ENCODE data around the gene ACE. TPM values are rescaled to one million over a fixed set of nuclear protein-coding genes. Genes with fewer than 3 reads are reported as not detected.

Gene ACE
- total RNA-seq, 1 experiment from 2014 or later, result 4.5 TPM

GRCh38 chr17:63530557-63531021 is 53.7 kb downstream of the ACE start:
- TF ChIP-seq CTCF (IDR thresholded peaks at IDR 0.05) (no peak), TCF7L2 (IDR thresholded peaks at IDR 0.05; ENCODE audit: low read depth, low read length) (no peak), REST (IDR thresholded peaks at IDR 0.05; ENCODE audit: insufficient read depth in 1 of 2, low read depth in 2 of 2, low read length in 1 of 2) (no peak), POLR2AphosphoS5 (IDR thresholded peaks at IDR 0.05; ENCODE audit: low read depth, low read length) (no peak), SIN3A (IDR thresholded peaks at IDR 0.05; ENCODE audit: borderline replicate concordance, insufficient read depth, low read depth, low read length) (no peak)
- no peaks in the 10 kb centered on the region for H3K27me3 ChIP-seq (ENCODE audit: control insufficient read depth, insufficient read depth, low read length)
- ATAC-seq, result no peak
- BruUV-seq (replicated peaks), result no TSS peak
- POLR2A ChIA-PET, result no interaction called here
- intact Hi-C loops (cut with micrococcal nuclease; ENCODE audit: unreplicated experiment) (no loop called here), in situ Hi-C loops (cut with HindIII; ENCODE audit: low pct_unique_long_range_greater_than_20kb, low sequenced_read_pairs) (no loop called here)
- no peaks in the 10 kb centered on the region for H3K9me3 ChIP-seq (ENCODE audit: control insufficient read depth, insufficient read depth, low read depth, low read length)
- H3K4me1 ChIP-seq (ENCODE audit: control insufficient read depth, insufficient read depth, low read length), result no peaks in the 10 kb centered on the region
- CTCF ChIA-PET, result no interaction called here
- DNase-seq (ENCODE audit: low read depth, low spot score), result no peak
- H3K27ac ChIP-seq (ENCODE audit: low read length), result no peak overlapping the region
- H3K36me3 ChIP-seq (ENCODE audit: control insufficient read depth, insufficient read depth, low read length), result no peaks in the 10 kb centered on the region
- H3K4me3 ChIP-seq (ENCODE audit: low read depth in 2 of 2, low read length in 2 of 2), result no peak overlapping the region

GRCh38 chr17:63531022-63531965 is 54.4 kb downstream of the ACE start:
- no peak overlapping the region for H3K4me3 ChIP-seq (ENCODE audit: low read depth in 2 of 2, low read length in 2 of 2)
- no peaks in the 10 kb centered on the region for H3K9me3 ChIP-seq (ENCODE audit: control insufficient read depth, insufficient read depth, low read depth, low read length)
- H3K4me1 ChIP-seq (ENCODE audit: control insufficient read depth, insufficient read depth, low read length), result no peaks in the 10 kb centered on the region
- no peak for TF ChIP-seq REST (IDR thresholded peaks at IDR 0.05; ENCODE audit: insufficient read depth in 1 of 2, low read depth in 2 of 2, low read length in 1 of 2)
- no peak for TF ChIP-seq TCF7L2 (IDR thresholded peaks at IDR 0.05; ENCODE audit: low read depth, low read length)
- no peak for TF ChIP-seq POLR2AphosphoS5 (IDR thresholded peaks at IDR 0.05; ENCODE audit: low read depth, low read length)
- TF ChIP-seq CTCF (IDR thresholded peaks at IDR 0.05), result no peak
- no peak for TF ChIP-seq SIN3A (IDR thresholded peaks at IDR 0.05; ENCODE audit: borderline replicate concordance, insufficient read depth, low read depth, low read length)
- POLR2A ChIA-PET, result interaction anchor here (0.7 kb wide), 1 partner anchor 18 kb away, joined by 3 read pairs; no protein-coding TSS in a partner anchor
- H3K36me3 ChIP-seq (ENCODE audit: control insufficient read depth, insufficient read depth, low read length), result no peaks in the 10 kb centered on the region
- H3K27me3 ChIP-seq (ENCODE audit: control insufficient read depth, insufficient read depth, low read length), result no peaks in the 10 kb centered on the region
- in situ Hi-C loops (cut with HindIII; ENCODE audit: low pct_unique_long_range_greater_than_20kb, low sequenced_read_pairs), result no loop called here
- DNase-seq (ENCODE audit: low read depth, low spot score) (no peak), ATAC-seq (no peak)
- no peak overlapping the region for H3K27ac ChIP-seq (ENCODE audit: low read length)
- intact Hi-C loops (cut with micrococcal nuclease; ENCODE audit: unreplicated experiment), result no loop called here
- CTCF ChIA-PET, result no interaction called here
- BruUV-seq (replicated peaks), result no TSS peak
